ENCODE results near the gene AQP3. TPM values are rescaled to one million over a fixed set of nuclear protein-coding genes. Genes with fewer than 3 reads are reported as not detected.

The AQP3 gene
- total RNA-seq, 1 experiment from 2014 or later, result 1.0 TPM

- POLR2A ChIA-PET, result interaction anchor here (0.6 to 1.1 kb wide), 4 partner anchors 13 to 182 kb away, joined by 3 read pairs; no protein-coding TSS in a partner anchor
- peak overlapping the region; percentile 79 to 99 for H3K4me3 ChIP-seq (ENCODE audit: low read depth in 2 of 2, low read length in 2 of 2)
- ATAC-seq, result peak; percentile 14; the same call in 1 of the 2 replicates
These were observed 25.7 kb upstream of the AQP3 start for GRCh38 chr9:33472881-33473615.

More at GRCh38 chr9:33472881-33473615, 25.7 kb upstream of the AQP3 start:
- DNase-seq (ENCODE audit: low read depth, low spot score), result no peak
- H3K27ac ChIP-seq (ENCODE audit: low read length), result peak overlapping the region; percentile 87
- intact Hi-C loops (cut with micrococcal nuclease; ENCODE audit: unreplicated experiment), result no loop called here
- peaks cover 6% of the 10 kb centered on the region for H3K4me1 ChIP-seq (ENCODE audit: control insufficient read depth, insufficient read depth, low read length)
- H3K27me3 ChIP-seq (ENCODE audit: control insufficient read depth, insufficient read depth, low read length), result no peaks in the 10 kb centered on the region
- in situ Hi-C loops (cut with HindIII; ENCODE audit: low pct_unique_long_range_greater_than_20kb, low sequenced_read_pairs), result no loop called here
- no peaks in the 10 kb centered on the region for H3K9me3 ChIP-seq (ENCODE audit: control insufficient read depth, insufficient read depth, low read depth, low read length)
- BruUV-seq (replicated peaks), result TSS peak; percentile 85
- CTCF ChIA-PET, result interaction anchor here (1.1 kb wide), 3 partner anchors 26 to 151 kb away, joined by 3 to 8 read pairs (median 5); partner anchors contain the start of gene AQP3
- H3K36me3 ChIP-seq (ENCODE audit: control insufficient read depth, insufficient read depth, low read length), result peaks cover 3% of the 10 kb centered on the region
- TF ChIP-seq REST (IDR thresholded peaks at IDR 0.05; ENCODE audit: insufficient read depth in 1 of 2, low read depth in 2 of 2, low read length in 1 of 2) (no peak), TCF7L2 (IDR thresholded peaks at IDR 0.05; ENCODE audit: low read depth, low read length) (no peak), POLR2AphosphoS5 (IDR thresholded peaks at IDR 0.05; ENCODE audit: low read depth, low read length) (no peak), SIN3A (IDR thresholded peaks at IDR 0.05; ENCODE audit: borderline replicate concordance, insufficient read depth, low read depth, low read length) (no peak), CTCF (IDR thresholded peaks at IDR 0.05) (no peak)
